ENCODE results near the gene PTPRT. TPM values are rescaled to one million over a fixed set of nuclear protein-coding genes. Genes with fewer than 3 reads are reported as not detected.

PTPRT gene
- total RNA-seq, 1 experiment from 2014 or later = not detected

DNA sequence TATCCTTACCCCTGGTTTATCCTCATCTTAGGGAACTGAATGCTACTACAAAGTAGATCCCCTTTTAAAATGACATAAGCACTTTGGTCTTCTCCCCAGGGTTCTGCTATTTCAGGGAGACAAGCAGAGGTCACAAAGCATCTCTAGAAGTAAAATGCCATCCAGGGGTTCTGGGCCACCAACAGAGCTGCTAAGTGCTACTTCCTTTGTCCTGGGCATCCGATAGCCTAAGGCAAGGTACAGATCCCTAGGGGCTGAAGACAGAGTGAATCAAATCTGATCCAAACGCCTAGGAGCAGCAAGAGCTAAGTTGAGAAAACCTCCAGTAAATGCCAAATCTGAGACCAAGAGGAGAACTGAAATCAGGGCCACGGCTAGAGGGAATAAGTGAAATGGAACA lies 161.2 kb downstream of the PTPRT start:
- DNase-seq (ENCODE audit: low read depth) = no peak

DNA sequence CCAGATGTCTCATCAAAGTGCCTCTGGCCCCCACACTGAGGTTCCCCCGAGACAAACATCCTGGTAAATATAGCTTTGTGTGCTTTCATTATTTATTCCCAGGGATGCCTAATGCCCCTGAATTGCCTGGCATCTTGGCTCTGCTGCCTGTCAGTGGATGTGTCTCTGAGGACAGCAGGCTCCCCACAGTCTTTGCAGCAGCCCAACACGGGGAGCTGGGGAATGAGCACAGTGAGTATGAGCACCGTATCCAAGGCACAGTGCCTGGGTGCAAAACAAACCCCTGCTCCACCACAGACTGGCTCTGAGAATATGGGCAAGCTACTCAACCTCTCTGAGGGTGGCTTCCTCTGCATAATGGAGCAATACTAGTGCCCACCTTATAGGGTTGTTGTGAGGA lies 165.9 kb downstream of the PTPRT start:
- no peak for DNase-seq (ENCODE audit: low read depth)

DNA sequence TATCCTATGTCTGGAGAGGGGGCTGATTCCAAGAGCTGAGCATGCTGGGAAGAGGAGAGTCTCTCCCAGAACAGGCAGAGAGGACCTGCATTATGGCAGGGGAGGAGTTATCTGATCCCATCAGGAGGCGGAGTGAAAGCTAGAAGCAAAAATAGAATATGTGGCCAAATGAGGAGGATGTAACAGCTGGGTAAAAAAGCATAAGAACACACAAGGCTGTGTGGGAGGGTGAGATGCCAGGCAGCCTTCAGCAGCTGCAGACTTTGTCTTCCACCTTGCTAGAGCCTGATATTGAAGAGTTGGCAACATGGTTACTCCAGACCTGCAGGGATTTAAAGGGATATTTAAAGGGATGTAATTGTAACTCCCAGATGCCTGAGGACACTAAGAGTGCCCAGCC lies 167.1 kb downstream of the PTPRT start:
- DNase-seq (ENCODE audit: low read depth) = no peak

- DNase-seq (ENCODE audit: low read depth) = no peak
Observed at GRCh38 chr20:43022081-43022480, 167.6 kb downstream of the PTPRT start.

GRCh38 chr20:43017241-43018030 lies 172.3 kb downstream of the PTPRT start:
- DNase-seq (ENCODE audit: low read depth) = no peak

DNA sequence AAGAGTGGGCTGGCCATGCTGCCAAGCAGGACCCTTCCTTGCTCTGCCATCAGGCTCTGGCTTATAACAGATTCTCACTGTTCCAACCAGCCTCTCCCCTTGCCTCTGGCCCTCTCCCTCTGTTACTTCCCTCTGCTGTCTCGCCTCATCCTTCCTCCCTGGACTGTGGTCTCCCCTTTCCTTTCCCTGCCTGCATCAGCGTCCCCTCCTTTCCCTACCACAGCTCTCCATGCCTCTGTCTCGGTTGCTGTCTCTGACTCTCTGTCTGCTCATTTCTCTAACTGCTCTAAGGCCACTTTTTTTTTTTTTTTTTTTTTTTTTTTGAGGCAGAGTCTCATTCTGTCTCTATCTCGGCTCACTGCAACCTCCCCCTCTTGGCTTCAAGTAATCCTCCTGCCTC lies 173.4 kb downstream of the PTPRT start:
- DNase-seq (ENCODE audit: low read depth) = no peak

DNA sequence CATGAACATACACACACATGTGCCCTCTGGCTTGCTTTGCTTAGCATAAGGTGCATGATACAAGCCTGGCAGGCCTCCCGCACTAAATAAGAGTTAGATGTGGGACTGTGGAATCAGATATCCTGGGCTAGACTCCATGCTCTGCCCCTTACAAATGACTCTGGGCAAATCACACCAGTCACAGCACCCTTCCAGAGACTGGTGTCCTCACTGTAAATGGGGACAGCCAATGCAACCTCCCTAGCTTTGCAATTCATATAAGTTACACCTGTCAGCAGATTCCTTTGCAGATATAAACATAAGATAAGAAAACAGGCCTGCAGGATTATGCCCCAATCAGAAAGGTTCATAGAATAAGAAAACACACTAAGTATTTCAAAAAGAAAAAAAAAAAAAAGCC lies 174.1 kb downstream of the PTPRT start:
- no peak for DNase-seq (ENCODE audit: low read depth)

- DNase-seq (ENCODE audit: low read depth) = no peak
Observed at GRCh38 chr20:43014206-43014605, 175.5 kb downstream of the PTPRT start.

GRCh38 chr20:43011491-43011890 lies 178.2 kb downstream of the PTPRT start:
- DNase-seq (ENCODE audit: low read depth) = no peak

DNA sequence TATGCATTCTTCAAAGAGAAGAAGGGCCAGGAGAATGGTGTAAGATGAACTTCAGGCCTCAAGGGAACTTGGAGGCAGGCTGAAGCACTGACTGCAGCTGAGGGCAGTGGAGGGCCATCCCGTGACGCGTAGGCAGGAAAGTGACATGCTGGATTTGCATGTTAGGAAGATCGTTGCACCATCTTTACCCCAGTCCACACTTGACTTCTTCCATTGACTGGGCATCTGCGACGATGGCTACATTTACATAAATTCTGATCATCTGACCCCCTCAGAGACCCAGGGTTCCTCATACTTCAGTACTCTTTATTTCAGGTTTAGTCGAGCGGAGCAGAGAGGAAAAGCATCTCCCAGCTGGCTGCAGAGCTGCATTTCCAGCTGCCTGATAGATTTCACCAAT lies 180.2 kb downstream of the PTPRT start:
- no peak for DNase-seq (ENCODE audit: low read depth)

GRCh38 chr20:43007525-43007924 lies 182.2 kb downstream of the PTPRT start:
- DNase-seq (ENCODE audit: low read depth) = no peak

DNA sequence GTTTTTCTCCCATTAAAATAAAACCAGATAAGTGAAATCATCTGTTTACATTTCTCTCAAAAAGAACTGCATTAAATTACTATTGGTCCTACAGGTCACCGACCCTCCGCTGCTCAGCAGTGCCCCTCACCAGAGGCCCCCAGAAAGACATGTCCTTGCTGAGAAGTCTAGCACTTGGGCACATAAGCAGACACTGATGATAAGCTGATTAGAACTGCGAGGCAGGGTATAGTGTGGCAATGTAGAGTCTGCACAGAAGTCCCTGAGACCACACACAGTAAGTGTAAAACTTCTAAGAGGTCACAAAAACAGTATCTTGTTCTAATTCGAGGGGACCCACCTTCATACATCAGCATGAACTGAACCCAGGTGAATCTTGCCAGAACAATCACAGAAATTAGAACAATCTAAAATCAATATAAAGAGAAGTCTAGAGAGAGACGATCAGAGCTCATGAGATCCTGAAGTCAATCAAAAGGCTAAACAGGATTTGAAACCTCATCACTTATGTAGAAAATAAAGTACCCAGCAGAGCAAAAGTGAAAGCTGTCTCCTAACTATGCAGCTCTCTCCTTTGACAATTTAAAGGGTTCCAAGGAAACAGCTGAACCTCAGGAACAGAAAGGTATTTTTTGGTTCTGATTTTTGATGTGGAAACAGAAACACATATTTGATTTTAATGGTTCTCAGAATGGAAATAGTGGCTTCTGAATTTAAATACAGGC lies 182.9 kb downstream of the PTPRT start:
- no peak for DNase-seq (ENCODE audit: low read depth)

DNA sequence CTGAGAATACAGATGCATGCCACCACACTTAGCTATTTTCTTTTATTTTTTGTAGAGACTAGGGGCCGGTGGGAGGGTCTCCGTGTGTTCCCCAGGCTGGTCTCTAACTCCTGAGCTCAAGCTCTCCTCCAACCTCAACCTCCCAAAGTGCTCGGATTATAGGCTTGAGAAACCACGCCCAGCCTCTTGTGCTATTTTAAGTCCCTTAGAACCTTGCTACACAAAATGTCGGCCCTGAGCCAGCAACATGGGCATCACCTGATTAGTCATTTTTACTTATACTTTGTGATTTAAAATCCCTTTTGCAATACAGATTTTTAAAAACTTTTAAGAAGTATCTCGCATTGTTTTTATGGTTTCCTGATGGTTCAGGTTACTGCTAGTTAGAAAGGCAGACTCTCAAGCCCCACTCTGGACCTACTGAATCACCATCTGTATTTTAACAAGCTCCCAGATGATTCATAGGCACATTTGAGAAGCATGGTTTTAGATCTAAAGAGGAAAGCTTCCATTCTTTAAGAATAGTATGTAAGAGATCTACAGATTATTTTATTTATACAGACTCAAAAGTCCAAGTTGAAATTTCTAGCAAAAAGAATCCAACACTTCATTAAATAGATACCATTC lies 186.3 kb downstream of the PTPRT start:
- no peak for DNase-seq (ENCODE audit: low read depth)

- DNase-seq (ENCODE audit: low read depth) = no peak
Observed at GRCh38 chr20:42996141-42996540, 193.6 kb downstream of the PTPRT start.

DNA sequence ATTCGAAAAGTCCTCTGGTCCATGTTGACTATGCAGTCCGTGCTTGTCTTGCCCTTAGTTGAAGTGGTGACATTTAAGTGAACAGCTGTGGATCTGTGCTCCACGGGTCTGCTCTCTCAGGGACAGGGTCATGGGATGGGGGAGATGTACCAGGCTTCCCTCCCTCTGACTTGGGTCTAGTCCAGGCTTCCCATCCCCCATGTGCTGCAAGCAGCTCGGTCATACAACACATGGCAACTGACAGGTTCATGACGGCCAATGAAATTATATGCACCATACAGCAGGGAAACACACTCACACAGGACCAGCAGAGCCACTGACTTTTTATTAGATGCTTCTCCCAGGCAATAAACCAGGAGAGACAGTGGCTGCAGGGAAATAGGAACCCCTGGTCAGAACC lies 201.4 kb downstream of the PTPRT start:
- no peak for DNase-seq (ENCODE audit: low read depth)

DNA sequence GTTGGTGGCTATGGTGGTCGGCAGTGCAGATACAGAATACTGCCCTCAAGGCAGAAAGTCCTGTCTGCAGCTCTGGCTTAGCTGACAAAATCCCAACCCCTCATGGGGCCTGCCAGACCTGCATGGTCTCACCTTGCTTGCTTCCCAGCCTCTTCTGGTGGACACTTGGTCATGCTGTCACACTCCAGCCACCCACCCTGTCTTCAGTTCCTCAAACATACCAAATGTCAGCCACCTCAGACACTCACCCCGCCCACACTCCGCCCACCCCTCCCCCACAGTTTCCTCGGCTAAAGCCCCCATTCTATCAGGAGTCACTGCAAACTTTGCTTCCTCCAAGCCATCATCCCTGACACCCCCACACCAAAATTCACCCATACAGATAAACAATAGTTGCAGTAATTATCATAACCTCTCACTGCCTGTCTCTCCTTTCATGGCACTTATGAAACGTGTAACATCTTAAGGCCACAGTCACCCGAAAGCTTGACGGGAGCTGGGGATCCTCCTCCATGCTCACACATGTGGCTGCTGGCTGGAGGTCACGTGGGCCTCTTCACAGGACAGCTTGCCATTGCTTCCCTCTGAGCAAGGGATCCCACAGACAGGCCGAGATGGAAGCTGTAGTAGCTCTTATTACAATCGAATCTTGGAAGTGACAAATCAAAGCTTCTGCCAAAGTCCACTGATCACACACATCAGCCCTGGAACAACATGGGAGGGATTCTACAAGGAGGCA lies 202.2 kb downstream of the PTPRT start:
- no peak for DNase-seq (ENCODE audit: low read depth)

DNA sequence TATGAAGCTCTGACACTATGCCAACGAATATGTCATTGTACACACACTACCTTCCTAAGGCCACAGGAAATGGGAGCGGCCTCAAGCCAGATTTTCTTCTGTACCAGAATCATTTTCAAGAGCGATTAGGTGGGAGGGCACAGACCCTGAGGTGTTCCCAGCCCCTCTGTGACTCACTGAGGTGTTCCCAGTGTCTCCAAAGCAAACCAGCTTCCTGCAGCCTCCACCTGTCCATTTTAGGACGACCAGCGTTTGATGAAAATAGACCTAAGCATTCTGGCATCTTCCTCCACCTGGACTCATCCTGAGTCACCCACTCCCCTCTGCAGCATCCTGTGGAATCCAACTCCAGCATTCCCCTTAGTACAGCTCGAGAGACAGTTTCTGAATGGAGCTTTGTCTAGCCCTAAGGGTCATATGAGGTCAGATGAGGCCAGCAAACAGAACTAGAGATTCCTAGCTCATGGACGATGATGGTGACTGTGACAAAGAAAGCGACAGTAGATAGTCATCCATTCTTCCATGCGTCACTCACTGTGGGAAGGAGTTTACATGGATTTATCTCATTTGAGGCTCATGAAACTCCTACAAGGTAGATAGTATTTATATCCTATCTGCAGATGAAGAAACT lies 203.4 kb downstream of the PTPRT start:
- peak; percentile 26 for DNase-seq (ENCODE audit: low read depth)

- DNase-seq (ENCODE audit: low read depth) = no peak
Observed at GRCh38 chr20:42985628-42986027, 204.1 kb downstream of the PTPRT start.

DNA sequence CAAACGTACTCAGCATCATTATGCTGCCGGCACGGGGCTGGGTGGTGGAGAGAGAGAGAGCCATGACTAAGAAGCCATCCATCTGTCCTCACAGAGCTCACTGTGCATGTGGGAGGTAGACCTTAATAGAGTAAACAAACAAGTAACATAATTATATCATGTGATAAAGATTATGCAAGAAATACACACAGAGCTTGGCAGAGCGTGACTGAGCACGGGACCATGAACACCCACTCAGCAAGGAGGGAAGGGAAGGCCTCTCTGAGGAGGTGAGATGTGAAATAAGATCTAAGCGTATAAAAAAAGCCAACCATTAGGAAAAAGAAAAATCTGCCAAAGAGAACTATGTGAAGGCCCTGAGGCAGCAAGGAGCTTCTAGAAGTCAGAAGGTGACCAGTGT lies 207.5 kb downstream of the PTPRT start:
- DNase-seq (ENCODE audit: low read depth) = no peak

DNA sequence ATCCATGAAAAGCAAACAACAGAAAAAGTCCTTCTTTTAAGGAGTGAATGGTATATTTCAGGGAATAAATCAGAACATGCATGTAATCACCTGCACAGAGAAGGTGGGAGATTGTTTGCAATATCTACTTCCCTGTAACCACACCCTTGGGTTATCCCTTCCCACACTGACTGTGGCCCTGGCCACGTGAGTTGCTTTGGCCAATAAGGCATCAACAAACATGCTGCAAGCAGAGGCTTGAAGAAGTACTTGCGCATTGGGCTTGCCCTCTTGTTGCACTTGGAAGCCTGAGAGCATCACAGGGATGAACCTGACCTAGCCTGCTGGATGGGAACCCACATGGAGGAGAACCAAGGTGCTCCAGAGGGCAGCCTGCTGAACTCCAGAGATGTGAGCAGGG lies 208.5 kb downstream of the PTPRT start:
- DNase-seq (ENCODE audit: low read depth) = no peak

DNA sequence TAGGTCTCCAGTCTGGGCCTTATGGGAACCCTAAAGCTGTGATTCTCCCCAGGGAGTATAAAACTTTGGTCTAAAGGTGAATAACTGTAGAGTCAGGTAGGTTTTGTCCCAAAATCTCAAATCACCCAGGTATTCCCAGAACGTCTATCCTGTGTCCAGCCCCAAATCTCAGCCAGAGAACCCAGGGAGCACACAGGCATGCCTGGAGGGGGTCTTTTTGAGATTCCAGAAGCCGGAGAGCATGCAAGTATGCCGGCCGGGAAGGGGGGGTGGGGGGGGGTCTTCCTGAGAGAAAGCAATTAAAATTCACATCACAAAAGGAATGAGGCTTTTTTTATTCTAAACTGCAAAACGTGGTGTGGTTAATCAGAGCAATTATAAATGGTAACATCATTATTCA lies 210.0 kb downstream of the PTPRT start:
- no peak for DNase-seq (ENCODE audit: low read depth)
